ENCODE results near the gene ARMC8.

Gene ARMC8

GRCh38 chr3:138314751-138315150 lies 127.7 kb downstream of the ARMC8 start:
- DNase-seq (ENCODE audit: low read depth) = no peak
- no peak for TF ChIP-seq CTCF (IDR thresholded peaks at IDR 0.05; ENCODE audit: low read depth, low read length, missing control alignments)
- no peak overlapping the region for H3K4me3 ChIP-seq (ENCODE audit: low read depth, low read length)
- in situ Hi-C loops (cut with HindIII; ENCODE audit: low sequenced_read_pairs) = no loop called here

- H3K4me3 ChIP-seq (ENCODE audit: low read depth, low read length) = no peak overlapping the region
- DNase-seq (ENCODE audit: low read depth) = no peak
- in situ Hi-C loops (cut with HindIII; ENCODE audit: low sequenced_read_pairs) = no loop called here
- no peak for TF ChIP-seq CTCF (IDR thresholded peaks at IDR 0.05; ENCODE audit: low read depth, low read length, missing control alignments)
Observed at GRCh38 chr3:138317687-138318086, 130.6 kb downstream of the ARMC8 start.

- DNase-seq (ENCODE audit: low read depth) = no peak
- in situ Hi-C loops (cut with HindIII; ENCODE audit: low sequenced_read_pairs) = no loop called here
- no peak overlapping the region for H3K4me3 ChIP-seq (ENCODE audit: low read depth, low read length)
- no peak for TF ChIP-seq CTCF (IDR thresholded peaks at IDR 0.05; ENCODE audit: low read depth, low read length, missing control alignments)
Observed at GRCh38 chr3:138323971-138324370, 136.9 kb downstream of the ARMC8 start.

GRCh38 chr3:138325990-138326389 lies 138.9 kb downstream of the ARMC8 start:
- in situ Hi-C loops (cut with HindIII; ENCODE audit: low sequenced_read_pairs) = no loop called here

GRCh38 chr3:138326866-138327595 lies 139.9 kb downstream of the ARMC8 start:
- DNase-seq (ENCODE audit: low read depth) = no peak
- in situ Hi-C loops (cut with HindIII; ENCODE audit: low sequenced_read_pairs) = no loop called here
- TF ChIP-seq CTCF (IDR thresholded peaks at IDR 0.05; ENCODE audit: low read depth, low read length, missing control alignments) = no peak
- no peak overlapping the region for H3K4me3 ChIP-seq (ENCODE audit: low read depth, low read length)

More at GRCh38 chr3:138325990-138326389, 138.9 kb downstream of the ARMC8 start:
- DNase-seq (ENCODE audit: low read depth) = no peak
- no peak overlapping the region for H3K4me3 ChIP-seq (ENCODE audit: low read depth, low read length)
- TF ChIP-seq CTCF (IDR thresholded peaks at IDR 0.05; ENCODE audit: low read depth, low read length, missing control alignments) = no peak

- no peak for DNase-seq (ENCODE audit: low read depth)
- H3K4me3 ChIP-seq (ENCODE audit: low read depth, low read length) = no peak overlapping the region
- no peak for TF ChIP-seq CTCF (IDR thresholded peaks at IDR 0.05; ENCODE audit: low read depth, low read length, missing control alignments)
- in situ Hi-C loops (cut with HindIII; ENCODE audit: low sequenced_read_pairs) = no loop called here
Observed at GRCh38 chr3:138327831-138328230, 140.7 kb downstream of the ARMC8 start.

All from astrocyte of the cerebellum (primary cell).